ENCODE data around the gene LRP2.

Gene LRP2

DNA sequence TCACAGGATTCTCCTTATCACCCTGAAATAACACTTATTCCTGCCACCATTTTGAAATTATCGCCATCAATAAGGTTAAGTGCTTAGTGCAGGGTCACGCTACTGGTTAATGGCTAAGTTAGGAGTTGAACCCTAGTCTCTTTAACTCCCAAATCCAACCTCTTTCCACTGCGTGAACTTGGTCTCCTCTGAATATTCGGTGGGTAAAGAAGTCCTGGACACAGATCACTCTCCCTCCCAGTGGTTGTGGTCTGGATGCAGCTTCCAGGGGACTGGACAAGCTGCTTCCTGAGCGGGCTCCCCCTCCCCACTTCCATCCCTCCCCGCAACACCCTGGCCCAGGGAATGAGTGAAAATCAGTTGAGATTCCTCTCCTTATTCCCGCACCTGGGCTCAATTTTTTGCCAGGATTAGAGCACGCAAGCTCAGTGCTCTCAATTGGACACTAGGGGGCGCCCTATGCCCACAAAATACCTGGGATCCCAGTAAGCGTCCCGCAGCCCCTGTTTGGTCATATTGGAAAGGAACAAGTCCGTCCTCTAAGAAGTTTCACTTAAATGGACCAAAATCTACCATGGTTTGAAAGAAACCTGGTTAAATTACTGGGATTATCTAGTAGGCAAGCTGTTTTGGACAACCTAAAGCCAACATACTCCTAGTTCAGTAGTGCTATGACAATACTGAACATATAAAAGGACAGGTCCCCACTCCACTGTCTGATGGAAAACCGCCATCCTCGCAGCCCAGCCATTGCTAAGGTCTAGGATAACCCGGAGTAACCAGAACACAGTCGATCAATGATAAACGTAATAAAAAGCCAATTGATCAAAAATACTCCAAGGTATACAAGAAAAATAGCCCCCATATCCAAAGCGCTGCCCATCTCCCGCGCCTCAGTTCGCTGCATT lies 252.6 kb downstream of the LRP2 start:
- H3K9me3 ChIP-seq: no peaks in the 10 kb centered on the region
- no peak overlapping the region for H3K4me3 ChIP-seq (ENCODE audit: low read depth, low read length)
- H3K27me3 ChIP-seq: no peaks in the 10 kb centered on the region
- DNase-seq: peak; percentile 69
- H3K4me1 ChIP-seq: no peaks in the 10 kb centered on the region
- TF ChIP-seq, protein P1, sequence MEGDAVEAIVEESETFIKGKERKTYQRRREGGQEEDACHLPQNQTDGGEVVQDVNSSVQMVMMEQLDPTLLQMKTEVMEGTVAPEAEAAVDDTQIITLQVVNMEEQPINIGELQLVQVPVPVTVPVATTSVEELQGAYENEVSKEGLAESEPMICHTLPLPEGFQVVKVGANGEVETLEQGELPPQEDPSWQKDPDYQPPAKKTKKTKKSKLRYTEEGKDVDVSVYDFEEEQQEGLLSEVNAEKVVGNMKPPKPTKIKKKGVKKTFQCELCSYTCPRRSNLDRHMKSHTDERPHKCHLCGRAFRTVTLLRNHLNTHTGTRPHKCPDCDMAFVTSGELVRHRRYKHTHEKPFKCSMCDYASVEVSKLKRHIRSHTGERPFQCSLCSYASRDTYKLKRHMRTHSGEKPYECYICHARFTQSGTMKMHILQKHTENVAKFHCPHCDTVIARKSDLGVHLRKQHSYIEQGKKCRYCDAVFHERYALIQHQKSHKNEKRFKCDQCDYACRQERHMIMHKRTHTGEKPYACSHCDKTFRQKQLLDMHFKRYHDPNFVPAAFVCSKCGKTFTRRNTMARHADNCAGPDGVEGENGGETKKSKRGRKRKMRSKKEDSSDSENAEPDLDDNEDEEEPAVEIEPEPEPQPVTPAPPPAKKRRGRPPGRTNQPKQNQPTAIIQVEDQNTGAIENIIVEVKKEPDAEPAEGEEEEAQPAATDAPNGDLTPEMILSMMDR (IDR thresholded peaks at IDR 0.05; ENCODE audit: low read depth, low read length): peak; percentile 72
- no peaks in the 10 kb centered on the region for H3K36me3 ChIP-seq

DNA sequence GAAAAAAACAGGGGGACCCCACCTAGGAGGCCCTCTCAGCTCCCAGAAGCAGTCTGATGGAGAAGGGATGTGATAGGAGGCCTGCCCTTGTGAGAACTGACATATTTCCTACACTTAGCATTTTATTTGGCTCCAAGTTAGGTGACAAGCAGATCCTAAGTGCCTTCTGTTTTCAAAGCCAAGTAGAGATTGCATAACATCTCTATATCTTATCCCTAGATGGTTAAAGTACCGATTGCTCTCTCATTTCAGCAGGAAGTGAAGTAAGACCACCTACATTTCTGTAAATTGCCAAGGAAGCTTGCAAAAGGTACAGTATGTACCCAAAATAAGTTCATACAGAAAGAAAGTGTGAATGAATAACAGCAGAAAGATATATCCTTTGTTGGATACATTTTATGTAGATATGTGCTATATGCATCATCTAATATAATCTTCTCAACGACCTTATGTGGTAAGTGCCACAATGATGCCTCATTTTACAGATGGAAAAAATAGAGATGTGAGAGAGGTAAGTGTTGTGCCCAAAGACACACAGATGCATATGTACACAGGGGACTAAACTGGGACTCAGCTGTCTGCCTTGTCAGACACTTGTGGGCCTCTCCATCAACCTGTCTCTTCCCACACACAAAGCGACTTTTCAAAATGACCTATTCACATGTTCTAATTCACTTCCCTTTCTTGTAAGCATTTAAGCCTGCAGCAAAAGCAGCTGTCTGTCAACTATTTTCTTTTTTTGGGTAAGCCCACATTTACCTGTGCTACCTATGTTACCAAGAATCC lies 254.0 kb downstream of the LRP2 start:
- H3K36me3 ChIP-seq: no peaks in the 10 kb centered on the region
- DNase-seq: no peak
- no peak overlapping the region for H3K4me3 ChIP-seq (ENCODE audit: low read depth, low read length)
- no peaks in the 10 kb centered on the region for H3K27me3 ChIP-seq
- no peaks in the 10 kb centered on the region for H3K4me1 ChIP-seq
- TF ChIP-seq, protein P1 (IDR thresholded peaks at IDR 0.05; ENCODE audit: low read depth, low read length): no peak
- no peaks in the 10 kb centered on the region for H3K9me3 ChIP-seq

DNA sequence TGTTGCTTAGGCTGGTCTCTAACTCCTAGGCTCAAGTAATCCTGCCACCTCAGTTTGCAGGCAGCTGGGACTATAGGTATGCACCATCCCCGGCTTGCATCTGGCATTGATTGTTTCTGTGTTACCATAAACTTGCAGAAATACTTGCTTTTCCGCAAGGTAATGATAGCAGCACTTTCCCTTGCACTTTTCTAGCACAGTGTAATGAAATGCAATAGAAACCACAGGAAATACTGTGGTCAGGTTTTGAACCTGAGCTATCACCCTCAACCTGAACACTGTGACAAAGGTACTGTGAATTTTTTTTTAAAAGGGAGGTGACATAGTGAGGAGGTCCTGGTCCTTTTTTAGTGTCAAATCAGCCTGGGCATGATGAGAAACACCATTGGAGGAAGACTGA lies 254.7 kb downstream of the LRP2 start:
- no peaks in the 10 kb centered on the region for H3K9me3 ChIP-seq
- TF ChIP-seq, protein P1 (IDR thresholded peaks at IDR 0.05; ENCODE audit: low read depth, low read length): no peak
- no peaks in the 10 kb centered on the region for H3K27me3 ChIP-seq
- H3K36me3 ChIP-seq: no peaks in the 10 kb centered on the region
- no peak overlapping the region for H3K4me3 ChIP-seq (ENCODE audit: low read depth, low read length)
- H3K4me1 ChIP-seq: no peaks in the 10 kb centered on the region
- no peak for DNase-seq

DNA sequence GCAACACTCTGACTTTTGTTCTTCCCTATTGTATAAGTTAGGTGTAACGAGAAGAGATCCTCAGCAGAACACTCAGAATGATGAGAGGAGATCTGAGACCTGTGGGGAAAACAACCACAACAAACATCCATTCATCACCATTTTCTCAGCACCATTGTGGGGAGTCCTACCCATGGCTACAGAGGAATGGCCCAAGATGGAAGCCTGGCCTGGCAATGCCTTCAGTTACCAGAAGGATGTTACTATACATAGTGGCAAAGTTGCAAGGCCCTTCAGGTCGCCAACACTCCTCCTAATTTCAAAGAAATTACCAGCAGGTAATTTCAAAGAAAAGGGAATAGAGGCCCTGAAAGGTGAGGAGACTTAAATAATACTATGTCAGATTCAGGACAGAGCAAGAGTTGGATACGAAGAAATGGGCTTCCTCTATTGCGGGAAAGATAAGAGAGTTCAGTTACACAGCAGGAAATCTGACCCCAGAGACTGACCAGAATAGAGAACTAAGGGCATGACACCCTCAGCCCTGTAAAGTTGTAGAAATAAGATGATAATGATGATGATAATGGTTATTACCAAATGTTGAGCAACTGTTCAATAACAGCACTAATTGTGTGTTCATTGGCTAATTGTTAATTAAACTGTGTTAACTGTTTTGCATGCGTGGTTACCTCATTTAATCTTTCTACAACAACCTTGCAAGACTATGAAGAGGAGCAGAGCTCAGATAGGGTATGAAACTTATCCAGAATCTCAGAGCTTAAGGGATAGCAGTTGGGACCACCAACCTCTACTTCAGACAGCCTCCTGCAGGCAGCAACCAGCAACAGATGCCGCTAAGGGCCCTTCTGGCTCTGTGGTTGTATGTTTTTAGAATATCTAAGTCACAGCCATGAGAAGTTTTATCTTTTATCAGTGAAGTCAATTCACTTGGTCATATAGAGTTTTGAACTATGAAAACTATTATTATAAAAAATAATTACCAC lies 255.5 kb downstream of the LRP2 start:
- Histone ChIP-seq H3K4me1 (no peaks in the 10 kb centered on the region), H3K27me3 (no peaks in the 10 kb centered on the region), H3K4me3 (ENCODE audit: low read depth, low read length) (no peak overlapping the region), H3K9me3 (no peaks in the 10 kb centered on the region), H3K36me3 (no peaks in the 10 kb centered on the region)
- DNase-seq: no peak
- TF ChIP-seq, protein P1 (IDR thresholded peaks at IDR 0.05; ENCODE audit: low read depth, low read length): no peak

DNA sequence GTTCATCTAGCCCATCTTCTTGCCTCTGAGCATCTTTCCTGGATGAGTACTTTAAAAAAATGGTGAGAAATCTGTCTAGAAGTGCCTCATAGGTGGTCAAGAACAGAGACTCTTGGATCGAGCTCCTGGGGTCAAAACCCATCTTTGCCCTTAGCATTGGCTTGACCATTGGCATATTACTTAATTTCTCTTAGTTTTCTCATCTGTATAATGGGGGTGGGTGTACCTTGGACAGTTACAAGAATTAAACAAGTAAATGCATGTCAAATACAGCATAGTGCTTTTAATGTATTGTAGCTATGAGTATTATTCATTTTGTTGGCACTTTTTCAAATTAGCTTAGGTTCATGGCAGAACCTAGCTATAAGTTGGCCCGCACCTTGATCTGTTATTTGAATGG lies 256.2 kb downstream of the LRP2 start:
- H3K36me3 ChIP-seq: no peaks in the 10 kb centered on the region
- no peak overlapping the region for H3K4me3 ChIP-seq (ENCODE audit: low read depth, low read length)
- H3K4me1 ChIP-seq: no peaks in the 10 kb centered on the region
- TF ChIP-seq, protein P1 (IDR thresholded peaks at IDR 0.05; ENCODE audit: low read depth, low read length): no peak
- DNase-seq: no peak
- no peaks in the 10 kb centered on the region for H3K9me3 ChIP-seq
- H3K27me3 ChIP-seq: no peaks in the 10 kb centered on the region
